ENCODE measurements around the gene C10orf90.

- TF ChIP-seq CTCF (IDR thresholded peaks at IDR 0.05) (no peak), POLR2A (IDR thresholded peaks at IDR 0.05) (no peak)
Measured at GRCh38 chr10:126394948-126395347, 275.5 kb downstream of the C10orf90 start.

Measured in breast epithelium (tissue), 3 donors.